DMS79 treated with DMSO at 0.1 percent for 48 hours (cell line): ENCODE data around the gene ERCC6L.

Source experiments
- DNase-seq: peaks from one replicate; lab custom pipeline; 2025; lab: John Stamatoyannopoulos, UW

ERCC6L gene

GRCh38 chrX:72159769-72160168 is 79.1 kb downstream of the ERCC6L start:
- DNase-seq, result no peak

GRCh38 chrX:72158773-72159172 is 80.1 kb downstream of the ERCC6L start:
- no peak for DNase-seq
